GM23248 (cell line): ENCODE data around the gene TNFRSF18. TPM values are rescaled to one million over a fixed set of nuclear protein-coding genes. Genes with fewer than 3 reads are reported as not detected.

ENCODE experiments used
- DNase-seq: peaks from one replicate; pipeline ENCODE4 v3.0.0-alpha.2; 2015
- H2AFZ ChIP-seq: fragments of 200-600 bp; sonication (generic); 2 replicates; pipeline ENCODE4 v1.6.1; 2016; ENCODE audit warnings: antibody characterized with exemption
- H3F3A ChIP-seq: fragments of 200-600 bp; sonication (generic); 2 replicates; pipeline ENCODE4 v1.6.1; 2016; ENCODE audit warnings: mild to moderate bottlenecking, antibody characterized with exemption, mixed run types; ENCODE audit not compliant: insufficient read depth
- H3K27ac ChIP-seq: fragments of 200-600 bp; sonication (generic); 2 replicates; pipeline ENCODE4 v1.5.1; 2016; ENCODE audit warnings: mild to moderate bottlenecking
- H3K27me3 ChIP-seq: fragments of 200-600 bp; sonication (generic); replicated peaks from 2 replicates; pipeline ENCODE4 v1.6.1; 2016; ENCODE audit warnings: mild to moderate bottlenecking; ENCODE audit not compliant: insufficient read depth
- H3K36me3 ChIP-seq: fragments of 200-600 bp; sonication (generic); 2 replicates; pipeline ENCODE4 v1.6.1; 2016; ENCODE audit warnings: low read depth, mild to moderate bottlenecking
- H3K4me1 ChIP-seq: fragments of 200-600 bp; sonication (generic); 2 replicates; pipeline ENCODE4 v1.6.1; 2016; ENCODE audit warnings: mild to moderate bottlenecking; ENCODE audit not compliant: insufficient read depth
- H3K4me2 ChIP-seq: fragments of 200-600 bp; sonication (generic); one replicate; pipeline ENCODE4 v1.6.1; 2016; ENCODE audit warnings: mild to moderate bottlenecking; ENCODE audit not compliant: unreplicated experiment
- H3K4me3 ChIP-seq: fragments of 200-600 bp; sonication (generic); 2 replicates; pipeline ENCODE4 v1.5.1; 2016; ENCODE audit warnings: mild to moderate bottlenecking
- H3K79me2 ChIP-seq: fragments of 200-600 bp; sonication (generic); 2 replicates; pipeline ENCODE4 v1.6.1; 2016; ENCODE audit warnings: mild to moderate bottlenecking; ENCODE audit not compliant: insufficient read depth
- H3K9ac ChIP-seq: fragments of 200-600 bp; sonication (generic); 2 replicates; pipeline ENCODE4 v1.6.1; 2016; ENCODE audit warnings: mild to moderate bottlenecking
- H3K9me2 ChIP-seq: fragments of 200-600 bp; sonication (generic); 2 replicates; pipeline ENCODE4 v1.6.1; 2016; ENCODE audit warnings: mixed run types, mild to moderate bottlenecking, moderate library complexity; ENCODE audit not compliant: insufficient read depth
- H3K9me3 ChIP-seq: fragments of 200-600 bp; sonication (generic); one replicate; pipeline ENCODE4 v1.6.1; 2017; ENCODE audit warnings: low read depth
- H4K20me1 ChIP-seq: fragments of 200-600 bp; sonication (generic); 2 replicates; pipeline ENCODE4 v1.6.0; 2016; ENCODE audit not compliant: insufficient read depth
- EZH2 ChIP-seq: fragments of 200-600 bp; sonication (generic); IDR thresholded peaks from 2 replicates; pipeline ENCODE4 v1.6.1; 2018; ENCODE audit warnings: antibody characterized with exemption, mild to moderate bottlenecking; ENCODE audit not compliant: insufficient read depth, poor library complexity, severe bottlenecking
- EZH2phosphoT487 ChIP-seq: fragments of 200-600 bp; sonication (generic); IDR thresholded peaks from 2 replicates; pipeline ENCODE4 v1.6.1; 2018; ENCODE audit warnings: antibody characterized with exemption, moderate library complexity, mild to moderate bottlenecking, low read depth; ENCODE audit not compliant: insufficient read depth
- WGBS, 2 experiments: methylation state at CpG; one replicate each; pipeline ENCODE4 v1.1.6; 2015 to 2017; ENCODE audit warnings: low lambda C conversion rate in 2 of 2, low coverage in 1 of 2; ENCODE audit errors: missing lambda C conversion rate in 2 of 2; 5-methylcytosine and 5-hydroxymethylcytosine counted together
- in situ Hi-C: fragments of 300-500 bp; cut with MboI; formaldehyde crosslinking; loops from 2 replicates; pipeline ENCODE4 v1.15.0; 2020
- polyA plus RNA-seq: library from polyadenylated mRNA; unstranded; fragments of >200 nt; fragmentation: Nextera tagmentation; extraction: Ambion mirVana; gene quantifications from 2 replicates; pipeline ENCODE4 v1.2.1, GENCODE V29; 2016
- total RNA-seq: library from RNA; depleted of rRNA; stranded (reverse); fragments of >200 nt; shearing (Covaris generic); gene quantifications from 2 replicates; pipeline ENCODE4 v1.2.3, GENCODE V29; 2014

The TNFRSF18 gene
- total and polyA plus RNA-seq, 2 experiments from 2014 or later, result not detected

- Histone ChIP-seq H3K4me3 (no peak overlapping the region), H3K36me3 (no peaks in the 10 kb centered on the region; the same call in 1 of the 2 replicates), H3K4me2 (no peak overlapping the region), H3F3A (no peaks in the 10 kb centered on the region), H3K9me2 (no peaks in the 10 kb centered on the region), H3K4me1 (no peaks in the 10 kb centered on the region), H3K27ac (no peak overlapping the region), H3K9me3 (no peaks in the 10 kb centered on the region), H3K27me3 (no peaks in the 10 kb centered on the region), H2AFZ (no peak overlapping the region), H3K79me2 (peaks cover 55% of the 10 kb centered on the region), H3K9ac (no peak overlapping the region), H4K20me1 (no peaks in the 10 kb centered on the region)
- DNase-seq, result no peak
- no peak for TF ChIP-seq EZH2phosphoT487
- no peak for TF ChIP-seq EZH2
- in situ Hi-C loops, result no loop called here
- WGBS, 2 experiments, result 92 to 96% methylated on average over 18 to 21 of the region's 21 CpGs
Measured at GRCh38 chr1:1223891-1224290, 17.5 kb upstream of the TNFRSF18 start.

DNA sequence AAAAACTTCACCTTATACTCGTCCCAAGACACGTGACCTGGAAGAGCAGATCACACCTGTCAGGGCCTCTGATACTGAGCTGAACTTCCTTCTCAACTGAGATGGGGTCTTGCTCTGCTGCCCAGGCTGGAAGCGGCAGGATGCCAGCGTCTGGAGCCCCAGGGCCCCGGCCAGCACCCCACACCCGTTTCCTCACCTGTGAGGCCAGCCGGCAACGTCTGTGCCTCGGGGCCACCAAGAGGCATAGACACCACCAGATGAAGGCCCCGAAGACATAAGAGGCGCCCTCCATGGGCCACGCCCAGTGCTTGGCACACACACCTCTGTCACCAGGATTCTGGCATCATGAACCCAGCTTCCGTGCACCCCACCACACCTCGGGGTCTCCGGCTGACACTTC, 16.9 kb upstream of the TNFRSF18 start:
- WGBS, 2 experiments, result 92 to 94% methylated on average over 10 to 15 of the region's 15 CpGs
- H3K79me2 ChIP-seq, result peaks cover 50% of the 10 kb centered on the region
- H3K36me3 ChIP-seq, result no peaks in the 10 kb centered on the region; the same call in 1 of the 2 replicates
- H3F3A ChIP-seq, result no peaks in the 10 kb centered on the region
- H3K4me1 ChIP-seq, result no peaks in the 10 kb centered on the region
- H3K4me2 ChIP-seq, result no peak overlapping the region
- no peak overlapping the region for H3K4me3 ChIP-seq
- no peak overlapping the region for H3K9ac ChIP-seq
- no peaks in the 10 kb centered on the region for H3K27me3 ChIP-seq
- no peak for DNase-seq
- no peaks in the 10 kb centered on the region for H4K20me1 ChIP-seq
- H2AFZ ChIP-seq, result no peak overlapping the region
- no peak overlapping the region for H3K27ac ChIP-seq
- in situ Hi-C loops, result no loop called here
- H3K9me2 ChIP-seq, result no peaks in the 10 kb centered on the region
- TF ChIP-seq EZH2 (no peak), EZH2phosphoT487 (no peak)
- no peaks in the 10 kb centered on the region for H3K9me3 ChIP-seq

- 94 to 95% methylated on average over 44 of the region's 44 CpGs for WGBS, 2 experiments
- Histone ChIP-seq H3K36me3 (no peaks in the 10 kb centered on the region), H3K4me2 (no peak overlapping the region), H3K4me3 (no peak overlapping the region), H3K79me2 (peaks cover 44% of the 10 kb centered on the region), H2AFZ (no peak overlapping the region), H3K27me3 (no peaks in the 10 kb centered on the region), H3K9me3 (no peaks in the 10 kb centered on the region), H3K27ac (no peak overlapping the region), H4K20me1 (no peaks in the 10 kb centered on the region), H3K9me2 (no peaks in the 10 kb centered on the region), H3K9ac (no peak overlapping the region), H3F3A (no peaks in the 10 kb centered on the region), H3K4me1 (no peaks in the 10 kb centered on the region)
- no peak for DNase-seq
- in situ Hi-C loops, result no loop called here
- no peak for TF ChIP-seq EZH2phosphoT487
- no peak for TF ChIP-seq EZH2
Measured at GRCh38 chr1:1222575-1223225, 16.3 kb upstream of the TNFRSF18 start.

DNA sequence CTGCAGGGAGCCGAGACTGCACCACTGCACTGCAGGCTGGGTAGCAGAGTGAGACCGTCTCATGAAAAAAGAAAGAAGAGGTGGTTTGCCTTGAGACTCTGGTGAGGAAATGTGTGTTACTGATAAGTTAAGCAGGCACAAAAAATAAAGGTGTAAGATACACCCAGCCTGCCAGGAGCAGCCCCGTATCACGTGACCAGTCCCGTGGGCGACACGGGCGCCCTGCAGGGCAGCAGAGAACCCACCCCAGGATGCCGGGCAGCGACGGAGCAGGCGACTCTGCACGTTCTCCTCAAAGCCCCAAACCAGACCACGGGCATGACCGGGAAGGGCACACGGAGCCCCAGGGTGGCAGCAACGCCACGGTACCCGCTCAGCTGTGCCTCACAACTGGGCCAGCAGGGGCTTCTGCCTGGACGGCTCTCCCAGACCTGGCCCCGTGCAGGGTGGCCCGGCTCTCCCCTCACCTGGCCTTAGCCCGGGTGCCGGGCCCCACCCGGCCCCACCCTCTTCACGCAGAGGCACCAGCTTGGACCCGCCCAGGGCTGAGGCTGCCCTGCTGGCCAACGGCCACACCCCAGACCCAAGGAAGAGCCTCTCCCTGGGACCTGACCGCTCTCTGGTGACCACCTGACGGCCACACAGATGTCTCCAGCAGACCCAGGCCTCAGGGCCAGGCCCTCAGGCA, 15.6 kb upstream of the TNFRSF18 start:
- H3K79me2 ChIP-seq, result peaks cover 37% of the 10 kb centered on the region
- H3K4me2 ChIP-seq, result no peak overlapping the region
- 94 to 95% methylated on average over 16 to 30 of the region's 30 CpGs for WGBS, 2 experiments
- no peak overlapping the region for H3K27ac ChIP-seq
- H3K27me3 ChIP-seq, result no peaks in the 10 kb centered on the region
- no peak for DNase-seq
- TF ChIP-seq EZH2 (no peak), EZH2phosphoT487 (no peak)
- no peaks in the 10 kb centered on the region for H4K20me1 ChIP-seq
- H3K9me2 ChIP-seq, result no peaks in the 10 kb centered on the region
- H3K4me3 ChIP-seq, result no peak overlapping the region
- no peaks in the 10 kb centered on the region; the same call in 1 of the 2 replicates for H3K36me3 ChIP-seq
- in situ Hi-C loops, result no loop called here
- H3K9me3 ChIP-seq, result no peaks in the 10 kb centered on the region
- no peak overlapping the region for H2AFZ ChIP-seq
- no peaks in the 10 kb centered on the region for H3F3A ChIP-seq
- H3K9ac ChIP-seq, result no peak overlapping the region
- H3K4me1 ChIP-seq, result no peaks in the 10 kb centered on the region
